SKM-1 treated with dmso at 0.1 percent for 144 hours (cell line): Measurements from ENCODE around the gene PDLIM3.
"Not testable (repeated sequence)": the region's sequence is repeated elsewhere in the genome, so short reads cannot be mapped to it uniquely, and the experiment has no call there.

ENCODE experiments used
- DNase-seq: peaks from one replicate; lab custom pipeline; 2025; ENCODE audit not compliant: unreplicated experiment; lab: John Stamatoyannopoulos, UW

PDLIM3 gene

GRCh38 chr4:185522451-185522850, 12.9 kb downstream of the PDLIM3 start:
- no peak for DNase-seq

DNA sequence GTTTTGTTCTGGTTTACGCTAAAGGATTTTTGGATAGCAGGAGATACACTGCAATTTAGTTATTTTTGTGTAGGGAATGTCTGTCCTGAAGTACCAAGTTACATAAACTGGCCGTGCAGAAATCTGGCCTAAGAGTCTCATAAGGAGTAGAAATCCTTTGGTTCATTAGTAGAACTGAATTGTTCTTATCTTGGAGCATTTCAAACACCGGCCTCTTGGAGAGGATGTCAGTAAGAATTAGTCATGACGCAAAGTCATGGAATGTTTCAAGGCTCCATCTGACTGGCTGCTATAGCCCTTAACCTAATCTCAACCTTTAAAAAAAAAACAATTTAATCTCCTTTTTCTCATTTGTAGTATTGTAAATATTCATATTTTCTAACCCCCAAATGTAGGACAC, 15.2 kb downstream of the PDLIM3 start:
- no peak for DNase-seq

DNA sequence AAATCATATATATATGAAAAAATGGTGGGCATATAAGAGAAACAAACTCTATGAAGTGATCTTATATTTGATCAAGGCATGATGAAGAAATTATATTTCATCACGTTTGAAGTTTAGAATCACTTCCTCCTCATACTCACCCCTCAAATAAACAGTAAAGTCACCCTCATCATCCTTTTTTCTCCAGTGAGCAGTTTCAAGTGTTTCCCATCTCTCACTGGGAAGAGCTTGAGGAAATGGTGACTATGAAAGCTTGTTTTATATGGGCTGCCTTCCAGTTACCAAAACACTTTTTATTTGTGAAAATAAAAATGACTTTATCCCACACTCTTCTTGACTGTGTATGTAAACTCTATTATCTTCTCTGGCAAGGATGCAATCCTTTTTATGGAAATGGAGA, 16.8 kb downstream of the PDLIM3 start:
- DNase-seq = no peak

- DNase-seq = no peak
Measured at GRCh38 chr4:185518069-185518468, 17.2 kb downstream of the PDLIM3 start.

GRCh38 chr4:185515248-185515647, 20.1 kb downstream of the PDLIM3 start:
- no peak for DNase-seq

- DNase-seq = no peak
Measured at GRCh38 chr4:185514182-185514697, 21.1 kb downstream of the PDLIM3 start.

GRCh38 chr4:185513489-185514181, 21.7 kb downstream of the PDLIM3 start:
- DNase-seq = peak; percentile 59

DNA sequence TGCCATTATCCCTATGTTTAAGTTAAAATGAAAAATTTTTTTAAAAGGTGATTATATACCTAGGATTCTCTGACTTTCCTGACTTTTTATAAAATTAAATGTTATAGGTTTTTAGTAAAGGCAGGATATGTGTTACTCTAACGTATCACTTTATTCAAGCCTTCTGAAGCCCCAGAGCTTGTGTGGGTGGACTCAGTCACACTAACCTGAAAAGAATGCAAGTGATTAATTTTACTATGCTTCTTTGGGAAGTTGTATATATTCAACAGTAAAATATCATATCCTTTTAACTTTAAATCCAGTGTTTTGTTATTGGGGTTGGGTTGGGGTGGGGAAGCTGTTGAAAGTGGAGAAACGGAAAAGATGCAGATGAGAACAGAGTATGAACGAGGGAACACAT, 22.8 kb downstream of the PDLIM3 start:
- DNase-seq = no peak

GRCh38 chr4:185511243-185511642, 24.1 kb downstream of the PDLIM3 start:
- not testable (repeated sequence) for DNase-seq

DNA sequence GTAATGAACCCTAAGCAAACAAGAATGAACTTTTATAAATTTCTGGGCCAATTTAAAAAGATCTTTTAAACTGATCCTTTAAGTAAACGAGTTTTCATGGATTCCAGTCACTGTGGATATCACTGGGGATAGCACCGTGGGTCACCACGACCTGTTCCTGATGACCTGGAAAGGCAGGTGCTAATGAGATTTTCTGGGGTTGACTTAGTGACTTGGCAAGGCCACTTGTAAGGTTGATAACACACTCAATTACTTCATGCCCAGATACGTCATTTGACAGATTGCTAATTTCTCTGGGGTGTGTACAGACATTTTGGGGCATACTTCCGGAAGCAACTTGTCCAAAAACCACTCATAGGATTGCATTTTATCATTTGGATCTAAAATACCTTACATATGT, 24.5 kb downstream of the PDLIM3 start:
- DNase-seq = no peak

DNA sequence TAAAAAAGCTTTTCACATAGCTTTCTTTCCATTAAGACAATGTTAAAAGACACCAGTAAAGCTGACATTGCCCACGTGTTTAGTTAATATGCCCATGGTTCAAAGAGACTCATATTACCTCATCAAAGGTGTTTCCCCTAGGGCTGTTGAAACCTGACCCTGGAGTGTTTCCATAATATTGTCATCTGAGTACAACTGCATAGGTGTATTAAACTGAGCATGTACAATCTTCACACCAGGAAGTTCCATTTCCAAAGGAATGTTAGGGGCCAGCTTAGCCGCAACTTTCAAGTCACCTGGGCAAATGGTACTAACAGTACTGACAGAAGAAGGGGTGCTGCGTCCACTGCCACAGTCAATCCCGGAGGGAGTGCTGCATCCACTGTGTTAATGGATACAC, 27.1 kb downstream of the PDLIM3 start:
- no peak for DNase-seq

DNA sequence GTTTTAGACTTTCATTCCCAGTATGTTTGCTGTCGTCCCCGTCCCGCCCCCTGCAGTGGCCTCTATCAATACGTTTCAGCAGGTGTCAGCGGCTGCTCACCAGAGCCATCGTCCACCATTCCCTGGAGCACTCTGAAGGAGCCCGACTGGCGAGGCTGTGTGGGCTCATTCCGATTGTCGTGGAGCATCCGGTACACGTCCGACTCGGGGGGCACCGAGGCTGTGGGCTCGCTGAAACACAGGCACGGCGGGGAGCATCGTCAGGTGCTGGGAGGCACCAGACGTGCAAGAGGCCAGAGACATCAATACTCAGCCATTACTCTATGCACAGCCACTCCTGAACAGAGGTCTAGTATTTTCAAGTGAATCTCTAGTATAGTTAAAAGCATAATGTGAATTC, 28.9 kb downstream of the PDLIM3 start:
- no peak for DNase-seq

DNA sequence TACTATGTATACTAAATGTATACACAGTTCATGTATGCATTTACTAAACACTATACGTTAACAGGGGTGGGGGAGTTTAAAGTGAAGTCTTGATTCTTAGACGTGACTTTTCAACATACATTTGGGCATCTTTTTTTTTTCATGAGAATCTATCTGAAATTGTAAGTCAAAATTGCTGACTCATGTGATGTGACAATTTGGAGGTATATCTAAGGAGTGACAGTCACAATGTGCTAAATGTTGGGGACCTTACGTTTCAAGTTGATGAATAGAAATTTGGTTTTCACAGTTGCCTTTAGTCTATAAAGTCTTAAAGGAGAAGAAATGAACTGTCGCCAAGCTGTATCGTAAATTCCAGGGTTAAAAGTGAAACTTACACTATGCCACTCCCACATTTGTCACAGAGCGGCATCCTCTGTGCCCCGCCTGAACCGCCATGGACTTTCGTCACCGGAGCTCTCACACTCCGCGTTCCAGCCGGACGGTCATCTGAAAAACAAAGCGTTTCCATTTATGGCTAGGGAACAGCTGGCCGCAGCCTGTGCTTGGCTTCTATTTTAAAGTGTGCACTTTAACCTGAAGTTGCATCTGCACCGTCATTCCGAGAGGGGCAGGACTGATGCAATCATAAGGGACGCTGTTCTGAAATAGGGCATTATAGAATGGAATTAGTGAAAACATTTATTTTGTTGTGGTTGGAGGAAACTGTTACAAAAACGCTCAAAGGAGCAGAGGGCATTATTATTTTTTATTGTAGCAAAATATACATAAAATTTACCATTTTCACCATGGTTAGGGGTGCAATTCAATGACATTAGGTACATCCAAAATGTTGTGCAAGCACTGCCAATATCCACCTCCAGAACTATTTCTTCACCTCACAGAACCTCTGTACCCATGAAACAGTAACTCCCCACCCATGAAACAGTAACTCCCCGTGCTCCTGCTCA, 30.9 kb downstream of the PDLIM3 start:
- DNase-seq = no peak

DNA sequence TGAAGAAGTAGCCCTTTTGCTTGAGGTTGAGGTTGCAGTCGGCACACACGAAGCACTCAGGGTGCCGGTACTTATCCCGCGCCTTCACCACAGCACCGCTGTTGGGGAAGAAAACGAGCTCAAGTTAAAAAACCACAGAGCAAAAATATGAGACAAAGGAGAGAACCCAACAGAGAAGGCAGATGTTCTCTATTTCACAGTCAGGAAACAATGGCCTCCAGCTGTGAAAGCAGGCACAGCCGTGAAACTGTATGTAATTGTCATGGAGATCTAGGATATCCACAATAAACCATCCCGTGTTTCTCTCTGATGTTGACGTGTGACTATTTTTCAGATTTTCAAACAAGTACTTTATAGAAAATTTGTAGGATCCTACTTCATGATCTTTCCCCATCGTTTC, 32.9 kb downstream of the PDLIM3 start:
- DNase-seq = no peak

DNA sequence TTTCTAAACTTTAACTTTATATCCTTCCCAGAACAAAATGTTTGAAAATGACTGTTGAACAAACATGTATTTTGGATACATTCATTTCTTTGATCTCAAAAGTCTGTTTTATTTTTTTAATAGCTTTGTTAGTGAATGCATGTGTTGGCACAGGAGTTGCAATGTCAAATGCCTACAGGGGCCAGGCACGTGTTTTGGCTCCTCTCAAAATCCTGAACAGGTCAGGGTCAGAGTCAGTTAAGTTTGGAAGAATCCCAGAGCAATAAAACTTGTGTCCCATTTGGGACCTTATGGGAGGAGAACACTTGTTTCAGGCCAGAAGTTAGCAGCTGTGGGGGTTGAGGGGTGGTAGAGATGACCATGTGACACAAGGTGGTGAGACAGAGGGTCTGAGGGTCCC, 34.7 kb downstream of the PDLIM3 start:
- no peak for DNase-seq

DNA sequence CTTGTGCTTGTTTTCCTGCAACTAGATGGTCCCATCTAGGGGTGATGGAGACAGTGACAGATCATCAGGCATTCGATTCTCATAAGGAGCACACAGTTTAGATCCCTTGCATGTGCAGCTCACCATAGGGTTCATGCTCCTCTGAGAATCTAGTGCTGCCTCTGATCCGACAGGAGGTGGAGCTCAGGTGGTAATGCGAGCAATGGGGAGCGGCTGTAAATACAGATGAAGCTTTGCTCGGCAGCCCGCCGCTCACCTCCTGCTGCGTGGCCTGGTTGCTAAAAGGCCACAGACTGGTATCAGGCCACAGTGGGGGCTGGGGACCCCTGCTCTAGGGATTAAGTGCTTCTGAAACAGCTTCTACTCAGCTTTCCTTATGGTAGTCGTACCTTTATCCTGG, 35.3 kb downstream of the PDLIM3 start:
- DNase-seq = no peak

DNA sequence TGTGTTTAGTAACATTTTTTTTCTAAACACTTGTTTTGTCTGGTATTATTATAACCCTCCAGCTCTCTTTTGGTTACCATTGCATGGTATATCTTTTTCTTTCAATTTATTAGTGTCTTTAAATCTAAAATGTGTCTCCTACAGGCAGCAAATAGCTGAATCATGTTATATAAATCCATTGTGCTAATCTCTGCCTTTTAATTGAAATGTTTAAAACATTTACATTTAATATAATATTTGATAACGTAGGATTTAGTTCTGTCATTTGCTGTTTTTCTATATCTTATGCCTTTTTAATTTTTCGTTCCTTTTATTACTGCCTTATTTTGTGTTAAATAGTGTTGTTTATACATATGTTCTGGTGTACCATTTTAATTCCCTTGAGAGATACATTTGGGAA, 46.7 kb downstream of the PDLIM3 start:
- no peak for DNase-seq

GRCh38 chr4:185481401-185481800, 53.9 kb downstream of the PDLIM3 start:
- no peak for DNase-seq

DNA sequence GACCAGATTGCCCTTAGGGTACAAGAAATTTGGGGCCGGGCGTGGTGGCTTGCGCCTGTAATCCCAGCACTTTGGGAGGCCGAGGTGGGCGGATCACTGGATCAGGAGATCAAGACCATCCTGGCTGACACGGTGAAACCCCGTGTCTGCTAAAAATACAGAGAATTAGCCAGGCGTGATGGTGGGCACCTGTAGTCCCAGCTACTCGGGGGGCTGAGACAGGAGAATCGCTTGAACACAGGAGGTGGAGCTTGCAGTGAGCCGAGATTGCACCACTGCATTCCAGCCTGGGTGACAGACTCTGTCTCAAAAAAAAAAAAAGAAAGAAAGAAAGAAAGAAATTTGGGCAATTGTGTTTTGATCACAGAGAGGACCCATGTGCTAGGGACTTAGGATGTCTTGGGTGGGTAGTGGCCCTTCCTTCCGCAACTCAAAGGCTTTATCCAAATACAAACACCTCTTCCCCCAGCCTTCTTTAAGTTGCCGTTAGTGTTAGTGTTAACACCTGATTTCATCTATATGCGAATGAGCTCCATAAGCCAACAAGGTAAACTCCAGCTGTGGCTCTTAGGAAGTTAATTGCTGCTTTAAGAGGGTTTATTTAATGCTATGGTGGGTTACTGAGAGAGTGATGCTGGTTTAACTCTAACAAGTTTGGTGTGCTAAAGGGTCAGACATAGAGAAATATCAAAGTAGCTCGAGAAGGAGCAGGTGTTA, 55.1 kb downstream of the PDLIM3 start:
- DNase-seq = no peak

DNA sequence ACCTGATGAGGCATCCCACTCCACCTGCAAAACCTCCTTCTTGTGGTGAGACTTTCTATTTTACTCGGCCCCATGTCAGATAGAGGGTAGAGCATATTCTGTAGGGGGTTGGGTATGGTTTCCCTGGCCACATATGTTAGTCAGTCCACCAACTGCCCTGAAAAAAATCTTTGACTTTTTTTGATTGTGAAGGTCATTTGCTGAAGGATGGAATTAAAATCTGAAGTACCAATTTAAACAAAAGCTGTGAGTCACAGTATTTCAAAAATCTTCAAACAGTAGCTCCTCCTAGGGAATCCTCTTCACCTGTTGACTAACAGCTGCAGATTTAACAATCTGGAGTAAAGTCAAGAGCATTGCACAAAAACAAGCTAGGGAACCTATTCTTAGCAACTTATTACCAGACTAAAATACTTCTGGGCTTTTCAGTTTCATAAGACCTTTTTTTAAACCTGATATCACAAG, 55.8 kb downstream of the PDLIM3 start:
- no peak for DNase-seq

- DNase-seq = no peak
Measured at GRCh38 chr4:185473247-185473646, 62.1 kb downstream of the PDLIM3 start.
